Measurements from ENCODE around the gene MED27.
A peak's percentile ranks its signal among the peaks of the same experiment; 100 is the strongest.
"Not testable (repeated sequence)": the region's sequence is repeated elsewhere in the genome, so short reads cannot be mapped to it uniquely, and the experiment has no call there.

The MED27 gene

GRCh38 chr9:132068605-132069004, 11.1 kb downstream of the MED27 start:
- DNase-seq: no peak
- Mint-ChIP-seq H3K36me3 (ENCODE audit: insufficient read depth) (peaks cover 48% of the 10 kb centered on the region), H3K4me3 (no peak overlapping the region), H3K9me3 (no peaks in the 10 kb centered on the region), H3K27me3 (no peaks in the 10 kb centered on the region), H3K4me1 (ENCODE audit: low read depth in 2 of 2) (peaks cover 39 to 41% of the 10 kb centered on the region in 2 donors), H3K27ac (peak overlapping the region in 1 of 2 donors; percentile 88)
- ATAC-seq (replicated peaks): no peak

GRCh38 chr9:132066511-132066910, 13.2 kb downstream of the MED27 start:
- no peak for ATAC-seq (replicated peaks)
- Mint-ChIP-seq H3K27me3 (no peaks in the 10 kb centered on the region), H3K9me3 (no peaks in the 10 kb centered on the region), H3K27ac (no peak overlapping the region), H3K4me1 (ENCODE audit: low read depth in 2 of 2) (peaks cover 36 to 41% of the 10 kb centered on the region in 2 donors), H3K4me3 (no peak overlapping the region), H3K36me3 (ENCODE audit: insufficient read depth) (peaks cover 47% of the 10 kb centered on the region)
- DNase-seq: no peak

- no peak for ATAC-seq (replicated peaks)
- Mint-ChIP-seq H3K27me3 (no peaks in the 10 kb centered on the region), H3K9me3 (no peaks in the 10 kb centered on the region), H3K36me3 (ENCODE audit: insufficient read depth) (peaks cover 47% of the 10 kb centered on the region), H3K4me3 (no peak overlapping the region), H3K27ac (no peak overlapping the region), H3K4me1 (ENCODE audit: low read depth in 2 of 2) (peaks cover 32 to 37% of the 10 kb centered on the region in 2 donors)
- DNase-seq: no peak
Observed at GRCh38 chr9:132066057-132066456, 13.6 kb downstream of the MED27 start.

- no peaks in the 10 kb centered on the region for H3K27me3 Mint-ChIP-seq
- peaks cover 0 to 3% of the 10 kb centered on the region in 2 donors for H3K9me3 Mint-ChIP-seq
- DNase-seq: no peak
- H3K4me1 Mint-ChIP-seq (ENCODE audit: low read depth in 2 of 2): peaks cover 23 to 31% of the 10 kb centered on the region in 2 donors
- H3K27ac Mint-ChIP-seq: no peak overlapping the region
- ATAC-seq (replicated peaks): no peak
- H3K4me3 Mint-ChIP-seq: no peak overlapping the region
- H3K36me3 Mint-ChIP-seq (ENCODE audit: insufficient read depth): peaks cover 40% of the 10 kb centered on the region
Observed at GRCh38 chr9:132063281-132063680, 16.4 kb downstream of the MED27 start.

- Mint-ChIP-seq H3K36me3 (ENCODE audit: insufficient read depth) (peaks cover 36% of the 10 kb centered on the region), H3K4me3 (no peak overlapping the region), H3K4me1 (ENCODE audit: low read depth in 2 of 2) (peaks cover 22 to 29% of the 10 kb centered on the region in 2 donors), H3K9me3 (peaks cover 0 to 3% of the 10 kb centered on the region in 2 donors), H3K27ac (no peak overlapping the region), H3K27me3 (no peaks in the 10 kb centered on the region)
- no peak for DNase-seq
- ATAC-seq (replicated peaks): no peak
Observed at GRCh38 chr9:132062806-132063205, 16.9 kb downstream of the MED27 start.

- Mint-ChIP-seq H3K4me1 (ENCODE audit: low read depth in 2 of 2) (peaks cover 25 to 27% of the 10 kb centered on the region in 2 donors), H3K27ac (no peak overlapping the region), H3K9me3 (peaks cover 0 to 3% of the 10 kb centered on the region in 2 donors), H3K27me3 (no peaks in the 10 kb centered on the region), H3K36me3 (ENCODE audit: insufficient read depth) (peaks cover 25% of the 10 kb centered on the region), H3K4me3 (no peak overlapping the region)
- DNase-seq (no peak), ATAC-seq (replicated peaks) (no peak)
Observed at GRCh38 chr9:132061526-132061925, 18.1 kb downstream of the MED27 start.

GRCh38 chr9:132059361-132059760, 20.3 kb downstream of the MED27 start:
- Mint-ChIP-seq H3K4me1 (ENCODE audit: low read depth in 2 of 2) (peaks cover 29 to 39% of the 10 kb centered on the region in 2 donors), H3K4me3 (no peak overlapping the region), H3K27me3 (no peaks in the 10 kb centered on the region), H3K27ac (no peak overlapping the region), H3K36me3 (ENCODE audit: insufficient read depth) (peaks cover 15% of the 10 kb centered on the region), H3K9me3 (peaks cover 0 to 3% of the 10 kb centered on the region in 2 donors)
- DNase-seq (no peak), ATAC-seq (replicated peaks) (no peak)

GRCh38 chr9:132058226-132058625, 21.4 kb downstream of the MED27 start:
- not testable (repeated sequence) for H3K9me3 Mint-ChIP-seq; H3K4me3 Mint-ChIP-seq; H3K27me3 Mint-ChIP-seq; DNase-seq; ATAC-seq (replicated peaks); H3K36me3 Mint-ChIP-seq (ENCODE audit: insufficient read depth); H3K27ac Mint-ChIP-seq
- H3K4me1 Mint-ChIP-seq (ENCODE audit: low read depth in 2 of 2): peaks cover 26 to 37% of the 10 kb centered on the region in 2 donors

GRCh38 chr9:132056717-132057560, 22.7 kb downstream of the MED27 start:
- Mint-ChIP-seq H3K27me3 (no peaks in the 10 kb centered on the region), H3K4me3 (no peak overlapping the region), H3K36me3 (ENCODE audit: insufficient read depth) (peaks cover 9% of the 10 kb centered on the region), H3K9me3 (peaks cover 0 to 3% of the 10 kb centered on the region in 2 donors), H3K4me1 (ENCODE audit: low read depth in 2 of 2) (peaks cover 23 to 36% of the 10 kb centered on the region in 2 donors), H3K27ac (no peak overlapping the region)
- no peak for DNase-seq
- ATAC-seq (replicated peaks): no peak

- ATAC-seq (replicated peaks): no peak
- Mint-ChIP-seq H3K4me3 (no peak overlapping the region), H3K27me3 (no peaks in the 10 kb centered on the region), H3K36me3 (ENCODE audit: insufficient read depth) (peaks cover 6% of the 10 kb centered on the region), H3K4me1 (ENCODE audit: low read depth in 2 of 2) (peaks cover 23 to 38% of the 10 kb centered on the region in 2 donors), H3K27ac (peak overlapping the region in 1 of 2 donors; percentile 20), H3K9me3 (peaks cover 0 to 3% of the 10 kb centered on the region in 2 donors)
- DNase-seq: no peak
Observed at GRCh38 chr9:132055756-132056155, 23.9 kb downstream of the MED27 start.

GRCh38 chr9:132054024-132054423, 25.6 kb downstream of the MED27 start:
- Mint-ChIP-seq H3K4me1 (ENCODE audit: low read depth in 2 of 2) (peaks cover 31 to 45% of the 10 kb centered on the region in 2 donors), H3K27me3 (no peaks in the 10 kb centered on the region), H3K9me3 (peaks cover 0 to 3% of the 10 kb centered on the region in 2 donors), H3K36me3 (ENCODE audit: insufficient read depth) (peaks cover 3% of the 10 kb centered on the region), H3K27ac (no peak overlapping the region), H3K4me3 (no peak overlapping the region)
- no peak for DNase-seq
- no peak for ATAC-seq (replicated peaks)

- H3K4me3 Mint-ChIP-seq: no peak overlapping the region
- no peaks in the 10 kb centered on the region for H3K9me3 Mint-ChIP-seq
- peaks cover 3% of the 10 kb centered on the region for H3K36me3 Mint-ChIP-seq (ENCODE audit: insufficient read depth)
- H3K27ac Mint-ChIP-seq: no peak overlapping the region
- no peaks in the 10 kb centered on the region for H3K27me3 Mint-ChIP-seq
- DNase-seq: no peak
- peaks cover 26 to 41% of the 10 kb centered on the region in 2 donors for H3K4me1 Mint-ChIP-seq (ENCODE audit: low read depth in 2 of 2)
- no peak for ATAC-seq (replicated peaks)
Observed at GRCh38 chr9:132049900-132050299, 29.8 kb downstream of the MED27 start.

GRCh38 chr9:132049323-132049882, 30.3 kb downstream of the MED27 start:
- Mint-ChIP-seq H3K27ac (no peak overlapping the region), H3K9me3 (no peaks in the 10 kb centered on the region)

GRCh38 chr9:132048201-132048600, 31.5 kb downstream of the MED27 start:
- Mint-ChIP-seq H3K4me3 (no peak overlapping the region), H3K27me3 (no peaks in the 10 kb centered on the region), H3K9me3 (no peaks in the 10 kb centered on the region), H3K36me3 (ENCODE audit: insufficient read depth) (peaks cover 6% of the 10 kb centered on the region), H3K4me1 (ENCODE audit: low read depth in 2 of 2) (peaks cover 23 to 40% of the 10 kb centered on the region in 2 donors), H3K27ac (no peak overlapping the region)
- ATAC-seq (replicated peaks): no peak
- no peak for DNase-seq

More at GRCh38 chr9:132049323-132049882, 30.3 kb downstream of the MED27 start:
- peaks cover 25 to 38% of the 10 kb centered on the region in 2 donors for H3K4me1 Mint-ChIP-seq (ENCODE audit: low read depth in 2 of 2)
- no peak overlapping the region for H3K4me3 Mint-ChIP-seq
- DNase-seq (no peak), ATAC-seq (replicated peaks) (no peak)
- H3K27me3 Mint-ChIP-seq: no peaks in the 10 kb centered on the region
- peaks cover 3% of the 10 kb centered on the region for H3K36me3 Mint-ChIP-seq (ENCODE audit: insufficient read depth)
